ENCODE results near the gene TNK2.

- TF ChIP-seq ZNF274 (IDR thresholded peaks at IDR 0.05; ENCODE audit: low read depth, low read length) (no peak), SIN3A (IDR thresholded peaks at IDR 0.05; ENCODE audit: low read depth) (no peak), CTCF (IDR thresholded peaks at IDR 0.05 in 2 of 3, conservative IDR thresholded peaks at IDR 0.05 in 1 of 3; ENCODE audit: borderline replicate concordance in 1 of 3, insufficient read depth in 1 of 3, low read depth in 2 of 3, low read length in 2 of 3) (no peak), ELF1 (IDR thresholded peaks at IDR 0.05; ENCODE audit: borderline replicate concordance, low read depth) (no peak), POLR2A (IDR thresholded peaks at IDR 0.05; ENCODE audit: borderline replicate concordance, extremely low read depth, insufficient read depth, insufficient read length) (no peak), TCF7L2 (IDR thresholded peaks at IDR 0.05; ENCODE audit: borderline replicate concordance, extremely low read depth, insufficient read depth, insufficient read length) (no peak), RAD21 (IDR thresholded peaks at IDR 0.05; ENCODE audit: low read depth) (no peak), EZH2 (IDR thresholded peaks at IDR 0.05) (no peak), JUND (IDR thresholded peaks at IDR 0.05) (no peak), SP1 (IDR thresholded peaks at IDR 0.05; ENCODE audit: low read depth) (no peak), EZH2phosphoT487 (IDR thresholded peaks at IDR 0.05; ENCODE audit: borderline replicate concordance) (no peak)
Observed at GRCh38 chr3:195929452-195929851, 21.1 kb upstream of the TNK2 start.

Measured in HCT116 (cell line).